ENCODE measurements around the gene DDX24.
"Not testable (repeated sequence)": the region's sequence is repeated elsewhere in the genome, so short reads cannot be mapped to it uniquely, and the experiment has no call there.

DDX24 gene

DNA sequence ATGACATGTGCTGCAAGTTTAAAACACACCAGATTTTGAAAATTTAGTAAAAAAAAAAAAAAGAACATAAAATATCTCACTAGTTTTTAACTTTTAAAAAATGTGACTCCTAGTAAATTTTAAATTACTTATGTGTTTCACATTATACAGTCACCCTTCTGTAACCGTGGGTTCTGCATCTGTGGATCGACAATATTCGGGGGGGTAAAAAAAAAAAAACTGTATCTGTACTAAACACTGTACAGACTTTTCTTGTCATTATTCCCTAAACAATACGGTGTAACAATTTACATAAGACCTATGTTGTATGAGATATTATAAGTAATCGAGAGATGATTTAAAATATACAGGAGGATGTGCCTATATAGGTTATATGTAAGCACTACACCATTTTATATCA, 3.2 kb downstream of the DDX24 start:
- no peak for DNase-seq

DNA sequence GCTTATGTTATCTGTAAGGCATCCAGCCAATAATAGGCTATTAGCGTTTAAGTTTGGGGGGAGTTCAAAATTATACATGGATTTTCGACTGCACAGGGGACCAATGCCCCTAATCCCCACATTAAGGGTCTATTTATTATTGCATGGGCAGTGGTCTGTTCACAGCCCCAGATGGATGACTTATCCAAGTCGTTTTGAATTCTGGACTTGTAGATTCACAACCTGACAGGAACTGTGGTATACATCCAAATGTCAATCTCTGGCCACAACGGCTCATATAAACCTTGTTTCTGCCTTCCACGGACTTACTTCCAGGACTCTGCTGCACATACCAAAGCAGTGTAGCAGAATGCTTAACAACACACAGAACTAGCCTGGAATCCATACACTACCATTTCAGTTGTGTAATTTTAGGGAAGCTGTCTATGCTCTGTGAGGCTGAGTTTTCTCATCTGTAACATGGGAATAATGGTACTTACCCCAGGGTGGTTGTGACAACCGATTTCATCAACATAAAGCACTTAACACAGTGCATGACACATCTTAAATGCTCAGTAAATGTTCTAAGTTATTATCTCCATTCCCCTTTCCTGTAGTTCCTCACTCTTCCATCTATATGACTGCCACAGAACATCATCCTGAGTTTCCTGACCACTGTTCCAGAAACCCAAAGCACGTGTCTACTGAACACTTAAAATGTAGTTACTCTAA, 3.7 kb downstream of the DDX24 start:
- no peak for DNase-seq

DNA sequence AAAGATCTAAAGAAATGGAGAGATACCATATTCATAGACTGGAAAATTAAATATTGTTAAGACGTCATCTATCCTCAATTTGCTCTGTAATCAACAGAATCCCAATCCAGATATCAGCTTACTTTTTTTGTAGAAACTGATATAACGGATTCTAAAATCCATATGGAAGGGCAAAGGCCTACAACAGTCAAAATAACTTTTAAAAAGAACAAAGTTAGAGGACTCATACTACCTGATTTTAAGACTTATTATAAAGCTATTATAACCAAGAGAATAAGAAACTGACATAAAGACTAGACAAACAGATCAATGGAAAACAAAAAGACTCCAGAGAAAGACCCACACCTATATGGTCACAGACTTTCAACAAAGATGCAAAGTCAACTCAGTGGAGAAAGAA, 6.0 kb downstream of the DDX24 start:
- DNase-seq, result no peak

DNA sequence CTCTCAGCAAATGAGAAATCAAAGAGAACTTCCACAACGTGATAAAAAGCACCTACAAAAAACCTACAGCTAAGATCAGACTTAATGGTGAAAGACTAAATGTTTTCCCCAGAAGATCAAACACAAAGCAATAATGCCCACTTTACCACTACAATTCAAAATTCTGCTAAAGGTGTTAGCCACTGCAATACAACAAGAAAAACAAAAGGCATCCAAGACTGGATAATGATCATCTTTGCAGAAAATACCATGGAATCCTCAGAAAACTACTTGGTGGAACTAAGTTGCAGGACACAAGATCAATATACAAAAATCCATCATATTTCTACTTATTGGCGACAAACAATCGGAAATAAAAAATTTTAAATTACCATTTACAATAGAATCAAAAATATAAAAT, 6.5 kb downstream of the DDX24 start:
- DNase-seq, result no peak

DNA sequence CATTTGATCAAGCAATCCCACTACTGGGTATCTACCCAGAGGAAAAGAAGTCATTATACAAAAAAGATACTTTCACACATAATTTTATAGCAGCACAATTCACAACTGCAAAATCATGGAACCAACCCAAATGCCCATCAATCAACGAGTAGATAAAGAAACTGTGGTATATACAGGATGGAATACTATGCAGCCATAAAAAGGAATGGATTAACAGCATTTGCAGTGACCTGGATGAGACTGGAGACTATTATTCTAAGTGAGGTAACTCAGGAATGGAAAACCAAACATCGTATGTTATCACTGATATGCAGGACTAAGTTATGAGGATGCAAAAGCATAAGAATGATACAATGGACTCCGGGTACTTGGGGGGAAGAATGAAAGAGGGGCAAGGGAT, 8.9 kb downstream of the DDX24 start:
- not testable (repeated sequence) for DNase-seq

DNA sequence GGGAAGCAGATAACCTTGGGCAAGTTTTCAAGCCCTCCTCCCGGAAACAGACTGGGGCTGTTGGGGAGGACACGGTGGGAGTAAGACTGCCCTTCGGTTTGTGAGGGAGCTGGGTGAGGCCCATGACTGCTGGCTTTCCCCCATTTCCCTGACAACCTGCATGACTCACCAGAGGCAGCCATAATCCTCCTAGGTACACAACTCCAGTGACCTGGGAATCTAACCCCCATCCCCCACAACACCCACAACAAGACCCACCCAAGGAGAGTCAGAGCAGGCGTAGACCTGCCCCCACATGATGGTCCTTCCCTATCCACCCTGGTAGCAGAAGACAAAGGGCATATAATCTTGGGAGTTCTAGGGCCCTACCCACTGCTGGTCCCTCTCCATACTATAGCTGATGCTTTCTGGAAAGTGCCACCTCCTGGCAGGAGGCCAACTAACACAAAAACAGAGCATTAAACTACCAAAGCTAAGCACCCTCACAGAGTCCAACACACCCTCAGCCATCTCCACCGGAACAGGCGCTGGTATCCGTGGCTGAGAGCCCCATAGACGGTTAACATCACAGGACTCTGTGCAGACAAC, 14.8 kb downstream of the DDX24 start:
- no peak for DNase-seq

DNA sequence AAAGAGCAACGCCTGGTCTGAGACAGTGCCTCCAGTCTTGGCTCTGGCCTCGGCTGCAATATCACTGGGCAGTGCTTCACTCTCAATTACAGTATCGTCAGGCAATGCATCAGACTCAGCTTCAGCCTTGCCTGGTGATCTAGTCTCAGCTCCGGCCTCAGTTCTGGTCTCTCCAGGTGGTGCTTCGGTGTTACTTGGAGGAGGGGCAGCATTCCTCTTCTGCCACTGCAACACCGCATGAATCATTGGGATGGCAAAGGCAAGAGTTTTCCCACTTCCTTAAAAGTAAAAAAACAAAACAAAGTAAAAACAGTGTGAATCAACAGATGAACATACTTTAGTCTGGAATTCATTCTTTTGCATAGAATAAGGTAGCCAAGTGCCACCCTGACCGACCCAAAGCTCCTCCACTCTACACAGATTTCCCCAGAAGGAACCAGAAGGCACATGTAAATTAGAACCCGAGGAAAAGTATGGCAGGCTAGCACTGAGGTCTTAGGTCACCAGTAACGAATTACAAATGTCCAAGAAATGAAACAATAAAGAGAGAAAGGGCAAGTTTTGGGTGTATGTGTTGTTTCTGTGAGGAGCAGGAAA, 18.6 kb downstream of the DDX24 start:
- DNase-seq, result no peak

DNA sequence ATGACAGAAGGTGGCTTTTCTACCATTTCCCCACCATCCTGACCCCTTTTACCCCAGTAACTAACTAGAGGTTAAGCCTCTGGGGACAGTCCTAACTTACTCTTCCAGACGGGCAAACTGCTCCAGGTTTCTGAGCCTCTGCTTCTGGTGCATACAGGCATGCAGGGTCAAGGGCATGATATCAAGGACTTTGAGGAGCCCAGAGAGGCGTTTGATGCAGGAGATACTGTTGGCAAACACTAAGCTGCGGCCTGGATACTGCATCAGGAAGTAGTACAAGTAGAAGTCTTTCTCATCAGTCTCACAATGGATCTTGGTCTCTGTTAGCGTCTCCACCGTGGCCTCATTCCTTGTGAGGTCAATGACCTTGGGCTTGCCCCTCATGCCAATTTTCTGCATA, 21.0 kb downstream of the DDX24 start:
- no peak for DNase-seq

DNA sequence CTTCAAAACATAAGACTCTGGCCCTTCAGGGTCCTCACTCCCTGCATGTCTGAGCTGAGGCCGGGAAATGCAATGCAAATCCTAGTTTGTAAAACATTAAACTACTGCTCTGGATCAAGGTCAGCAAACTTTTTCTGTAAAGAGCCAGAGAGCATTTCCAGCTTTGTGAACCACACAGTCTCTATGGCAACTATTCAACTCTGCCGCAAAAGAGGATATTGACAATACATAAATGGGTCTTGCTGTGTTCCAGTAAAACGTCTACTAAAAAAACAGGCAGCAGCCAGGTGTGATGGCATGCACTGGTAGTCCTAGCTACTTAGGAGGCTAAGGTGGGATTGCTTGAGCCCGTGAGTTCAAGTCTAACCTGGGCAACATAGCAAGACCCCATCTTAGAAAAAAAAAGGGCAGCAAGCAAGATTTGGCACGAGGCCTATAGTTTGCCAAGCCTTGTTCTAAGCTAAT, 22.3 kb downstream of the DDX24 start:
- DNase-seq, result no peak

DNA sequence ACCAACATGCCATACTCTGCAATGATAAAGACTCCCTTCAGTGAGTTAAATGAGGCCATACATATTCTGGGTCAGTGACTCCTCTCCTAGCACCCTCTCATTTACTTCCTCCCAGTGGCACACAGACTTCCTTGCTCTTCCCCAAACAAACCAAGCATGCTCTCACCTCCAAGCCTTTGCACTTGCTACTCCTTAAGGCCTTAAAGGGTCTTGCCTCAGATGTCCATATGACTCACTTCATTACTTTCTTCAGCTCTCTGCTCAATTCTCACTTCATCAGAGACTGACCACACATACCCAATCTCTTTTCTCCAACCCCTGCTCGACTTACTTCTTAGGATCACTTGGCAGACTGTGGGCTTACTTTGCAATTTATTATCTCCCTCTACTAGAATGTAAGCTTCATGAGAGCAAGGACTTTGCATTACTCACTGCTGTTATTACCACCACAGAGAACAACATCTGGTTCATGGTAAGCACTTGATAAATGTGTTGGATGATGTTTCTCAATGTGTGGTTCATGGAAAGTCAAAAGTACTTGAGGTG, 22.8 kb downstream of the DDX24 start:
- DNase-seq, result peak; percentile 10

DNA sequence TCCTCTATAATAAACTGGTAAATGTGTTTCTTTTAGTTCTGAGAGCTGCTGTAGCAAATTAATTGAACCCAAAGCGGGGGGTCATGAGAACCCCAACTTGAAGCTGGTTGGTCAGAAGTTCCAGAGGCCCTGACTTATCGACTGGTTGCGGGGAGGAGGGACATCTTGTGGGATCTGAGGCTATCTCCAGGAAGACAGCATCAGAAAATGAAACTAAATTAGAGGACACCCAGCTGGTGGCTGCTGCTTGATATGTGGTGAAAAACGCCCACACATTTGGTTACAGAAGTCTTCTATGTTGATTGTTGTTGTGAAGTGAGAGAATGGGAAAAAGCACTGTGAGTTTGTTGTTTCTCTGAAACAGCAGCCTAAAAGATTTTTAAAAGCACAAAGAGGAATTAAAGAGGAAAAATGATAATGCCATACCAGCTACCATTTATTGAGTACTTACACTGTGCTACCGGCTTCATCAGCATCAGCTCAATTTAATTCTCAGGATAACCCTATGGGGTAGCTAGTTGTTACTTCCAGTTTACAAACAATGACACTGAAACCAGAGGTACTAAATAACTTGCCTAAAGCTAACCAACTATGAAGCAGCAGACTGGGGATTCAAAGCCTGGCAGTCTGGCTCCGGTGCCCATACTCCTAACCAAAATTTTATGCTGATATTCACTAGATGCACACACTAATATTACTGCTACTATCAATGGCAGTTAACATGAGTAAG, 24.3 kb downstream of the DDX24 start:
- DNase-seq, result peak; percentile 89

DNA sequence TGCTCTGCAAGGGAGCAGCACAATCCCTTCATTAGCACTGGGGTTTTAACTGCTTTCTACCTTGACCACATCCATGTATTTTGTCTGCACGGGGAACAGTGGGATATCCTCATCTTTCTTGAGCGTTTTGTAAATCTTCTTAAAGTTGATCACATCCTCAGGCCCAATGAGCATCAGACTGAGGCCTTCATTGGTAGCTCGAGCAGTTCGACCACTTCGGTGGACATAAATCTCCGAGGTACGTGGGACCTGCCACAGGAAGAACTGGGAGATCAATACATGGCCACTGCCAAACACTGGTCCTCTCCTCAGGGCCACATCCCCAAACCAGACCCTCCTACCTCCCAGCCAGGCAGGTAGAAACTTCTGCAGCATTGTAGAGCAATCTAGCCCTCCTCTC, 26.1 kb downstream of the DDX24 start:
- no peak for DNase-seq

DNA sequence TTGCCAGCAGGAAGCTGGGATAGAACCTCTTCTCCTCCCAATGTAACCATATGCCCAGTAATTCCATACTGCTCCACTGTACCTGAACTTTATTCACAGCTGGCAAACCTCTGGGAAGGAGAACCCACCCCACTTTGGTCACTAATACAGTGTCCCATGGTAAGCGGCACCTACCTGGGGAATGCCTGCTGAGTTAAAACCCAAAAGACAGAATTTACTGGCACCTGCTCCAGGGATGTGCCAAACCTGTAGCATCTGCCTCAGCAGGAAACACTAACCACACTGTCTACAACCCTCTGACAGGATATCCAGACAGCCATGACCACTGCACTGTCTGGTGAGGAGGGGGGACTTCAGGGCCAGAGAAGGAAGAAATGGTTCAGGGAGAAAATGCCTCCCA, 26.6 kb downstream of the DDX24 start:
- DNase-seq, result no peak

DNA sequence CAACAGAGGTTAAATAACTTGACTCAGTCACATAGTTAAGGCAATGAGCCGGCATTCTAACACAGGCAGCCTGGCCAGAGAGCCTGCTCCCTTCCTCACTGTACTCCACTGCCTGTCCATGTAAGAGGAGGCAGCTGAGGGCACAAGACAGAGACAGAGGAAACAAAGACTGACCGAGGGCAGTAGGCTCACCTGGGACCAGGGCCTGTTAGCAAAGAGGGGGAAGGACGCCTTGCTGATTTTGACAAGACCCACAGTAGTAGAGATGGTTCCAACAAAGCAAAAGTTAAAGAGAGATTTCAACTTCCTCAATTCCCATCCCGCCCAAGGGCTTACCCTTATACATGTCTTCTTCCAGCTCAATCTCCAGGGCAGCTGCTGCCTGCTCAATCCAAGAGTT, 28.3 kb downstream of the DDX24 start:
- DNase-seq, result no peak

DNA sequence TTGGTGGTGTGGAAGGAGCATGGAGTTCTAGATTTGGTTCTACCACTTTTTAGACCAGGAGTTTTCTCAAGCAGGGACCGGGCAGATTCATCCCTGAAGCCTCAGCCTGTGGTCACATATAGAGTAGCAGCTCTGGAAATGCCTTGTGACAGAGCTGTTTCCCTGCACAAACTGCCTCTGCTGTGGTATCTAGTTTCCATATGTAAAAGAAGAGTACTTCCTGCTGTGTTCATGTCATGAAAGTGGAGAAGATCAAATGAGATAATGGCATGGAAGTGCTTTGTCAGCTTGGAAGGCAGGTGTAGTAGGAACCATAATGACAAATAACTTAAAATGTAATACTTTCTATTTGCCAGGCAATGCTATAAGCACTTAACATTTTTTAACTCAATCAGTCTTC, 28.8 kb downstream of the DDX24 start:
- no peak for DNase-seq

DNA sequence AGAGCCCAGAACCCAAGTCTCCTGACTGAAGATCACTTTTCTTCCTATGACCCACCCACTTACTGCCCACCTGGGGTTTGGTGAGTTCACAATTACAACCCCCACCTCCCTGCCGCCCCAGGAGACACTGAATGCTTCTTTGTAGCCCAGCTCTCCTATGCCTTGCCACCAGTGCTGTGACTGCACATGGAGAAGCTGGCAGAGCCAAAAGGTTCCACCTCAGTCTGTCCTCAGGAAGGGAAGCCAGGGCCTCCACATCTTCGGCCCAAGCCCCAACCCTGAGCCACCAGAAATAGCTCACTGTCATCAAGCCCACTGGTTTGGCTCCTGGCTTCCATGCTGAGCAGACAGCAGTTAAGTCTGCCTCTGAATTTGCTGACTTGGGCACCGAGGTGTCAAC, 29.2 kb downstream of the DDX24 start:
- DNase-seq, result no peak

DNA sequence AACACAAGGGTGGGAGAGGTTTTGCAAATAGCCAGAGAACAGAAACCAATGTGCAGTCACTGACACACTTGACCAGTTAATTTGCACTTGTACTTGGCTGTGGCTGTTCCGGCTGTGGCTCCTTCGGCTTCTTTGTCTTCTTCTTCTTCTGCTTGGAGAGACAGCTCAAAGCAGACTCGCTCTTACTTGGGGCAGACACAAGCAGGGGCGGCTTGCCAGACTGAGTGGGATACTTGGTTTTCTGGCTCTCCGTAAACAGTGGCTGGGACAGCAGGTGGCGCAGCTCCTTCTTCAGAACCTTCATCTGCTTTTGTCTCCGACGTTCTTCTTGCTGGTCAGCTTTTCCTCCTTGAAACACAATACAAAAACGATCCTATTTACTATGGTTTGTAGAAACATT, 29.9 kb downstream of the DDX24 start:
- no peak for DNase-seq

DNA sequence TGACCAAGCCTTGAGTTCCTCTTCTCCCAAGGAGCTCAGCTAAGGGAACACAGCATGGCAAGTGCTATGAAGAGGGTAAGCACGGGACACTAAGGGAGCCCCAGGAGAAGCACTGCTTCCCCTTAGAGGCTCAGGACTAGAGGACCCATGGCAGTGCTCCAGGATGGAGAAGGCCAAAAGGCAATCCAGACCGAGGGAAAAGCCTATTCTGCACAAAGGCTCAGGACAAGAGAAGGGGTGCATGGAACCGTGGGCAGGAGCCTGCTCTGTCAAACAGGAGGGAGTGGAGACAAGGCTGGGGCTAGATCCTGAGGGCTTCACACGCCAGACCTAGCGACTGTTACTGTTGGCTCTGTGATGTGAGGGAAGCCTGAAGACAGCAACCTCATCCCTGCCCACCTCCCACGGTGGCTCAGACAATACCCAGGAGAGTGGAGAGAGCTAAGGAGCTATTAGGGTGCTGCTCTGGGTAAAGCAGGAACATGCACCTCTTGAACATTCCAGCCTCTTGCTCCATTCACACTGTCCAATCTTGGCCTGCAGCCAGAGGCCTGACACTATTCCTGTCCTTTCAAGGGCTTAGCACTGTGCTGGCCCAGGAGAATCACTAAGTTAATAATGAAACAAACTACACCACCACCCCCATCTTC, 30.6 kb downstream of the DDX24 start:
- DNase-seq, result no peak

DNA sequence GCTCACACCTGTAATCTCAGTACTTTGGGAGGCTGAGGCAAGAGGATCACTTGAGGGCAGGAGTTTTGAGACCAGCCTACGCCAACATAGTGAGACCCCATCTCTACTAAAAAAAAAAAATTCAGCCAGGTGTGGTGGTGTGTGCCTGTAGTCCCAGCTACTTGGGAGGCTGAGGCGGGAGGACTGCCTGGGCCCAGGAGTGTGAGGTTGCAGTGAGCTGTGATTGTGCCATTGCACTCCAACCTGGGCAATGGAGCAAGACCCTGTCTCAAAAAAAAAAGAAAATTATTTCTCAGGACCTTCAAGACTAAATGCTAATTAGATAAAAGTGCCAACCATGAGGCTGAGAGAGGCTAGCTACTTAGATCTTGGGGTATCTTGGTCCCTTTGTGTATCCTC, 31.4 kb downstream of the DDX24 start:
- no peak for DNase-seq

DNA sequence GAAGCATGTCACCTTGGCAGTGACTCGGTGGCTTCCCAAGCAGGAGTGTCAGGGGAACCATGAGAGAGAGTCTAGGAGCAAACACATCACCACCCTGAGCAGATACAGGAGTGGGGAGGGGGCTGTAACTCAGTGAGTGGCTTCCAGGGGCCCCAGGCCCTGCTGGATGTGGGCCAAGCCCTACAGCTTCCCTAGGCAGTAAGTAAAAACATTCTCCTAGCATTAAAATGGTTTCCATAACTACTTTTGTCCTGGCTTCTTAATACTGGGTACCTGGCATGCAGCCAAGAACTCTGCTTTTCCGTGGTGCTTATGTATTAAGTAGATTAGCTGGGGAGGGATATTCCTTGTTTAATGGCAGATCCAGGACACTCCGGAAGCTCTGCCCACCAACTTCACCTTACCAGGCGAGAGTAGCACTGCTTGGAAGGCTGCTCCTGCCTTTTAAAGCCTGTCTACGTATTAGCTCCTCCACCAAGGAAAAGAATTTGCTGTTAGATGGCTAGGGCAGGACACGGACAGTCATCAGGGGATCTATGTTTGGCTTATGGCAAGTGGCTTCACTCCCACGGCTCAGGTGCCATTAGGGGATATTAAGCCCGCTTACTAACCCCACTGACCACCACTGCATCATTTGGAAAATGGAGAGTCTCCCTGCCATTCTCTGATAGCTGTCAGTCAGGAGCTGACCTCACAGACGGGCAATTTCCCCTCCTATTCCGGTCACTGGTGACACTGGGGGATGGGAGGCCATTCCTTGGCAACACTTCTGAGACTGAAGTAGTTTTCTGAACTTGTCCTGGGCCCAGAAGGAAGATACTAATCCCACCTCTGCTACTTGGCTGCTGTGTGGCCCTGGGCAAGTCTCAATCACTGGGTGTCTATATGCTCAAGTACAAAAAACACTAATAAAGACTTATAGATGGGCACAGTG, 32.0 kb downstream of the DDX24 start:
- no peak for DNase-seq

DNA sequence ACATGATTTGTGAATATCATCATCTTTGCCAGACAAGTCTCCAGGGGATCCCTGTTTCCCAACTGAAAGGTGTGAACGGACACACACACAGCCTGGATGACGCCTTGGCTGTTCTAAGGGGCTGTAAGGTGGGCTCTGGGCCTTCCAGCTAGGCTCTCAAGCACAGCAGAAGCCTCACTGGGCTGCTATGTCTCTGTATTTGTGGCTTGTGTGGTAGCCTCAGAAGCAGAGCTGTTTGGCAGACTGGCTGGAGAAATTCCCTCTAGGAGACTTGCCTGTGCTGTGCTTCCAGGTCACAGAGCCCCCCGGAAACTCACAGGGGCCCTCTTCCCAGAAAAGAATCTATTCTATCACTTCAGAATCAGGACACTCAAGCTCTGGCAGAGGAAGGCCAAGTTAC, 33.4 kb downstream of the DDX24 start:
- no peak for DNase-seq

DNA sequence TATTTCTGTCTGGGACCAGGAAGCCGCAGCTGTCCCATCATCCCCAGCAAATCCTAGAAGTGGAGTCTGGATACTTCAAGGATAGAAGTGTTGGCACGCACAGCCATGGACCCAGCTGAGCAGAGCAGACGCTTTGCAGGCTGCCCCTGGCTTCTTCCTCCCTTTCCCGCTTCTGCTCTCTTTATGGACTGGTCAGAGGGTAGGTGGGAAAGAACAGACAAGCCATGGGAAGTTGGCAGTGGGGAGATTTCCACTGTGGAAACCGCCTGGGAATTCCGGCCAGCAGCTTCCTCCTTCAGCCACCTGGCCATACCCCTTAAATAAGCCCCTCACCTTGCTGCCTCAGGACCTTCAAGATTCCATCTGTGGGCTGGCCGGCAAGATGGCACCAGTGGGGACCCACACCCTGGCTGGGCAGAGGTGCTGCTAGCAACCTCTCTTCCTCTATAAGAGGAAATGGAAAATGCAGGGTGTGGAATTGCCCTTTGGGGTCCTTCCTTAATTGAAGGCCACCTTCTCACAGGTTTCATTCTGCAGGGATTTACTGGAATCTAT, 34.2 kb downstream of the DDX24 start:
- no peak for DNase-seq
